ENCODE data around the gene C10orf90. TPM values are rescaled to one million over a fixed set of nuclear protein-coding genes. Genes with fewer than 3 reads are reported as not detected.
A peak's percentile ranks its signal among the peaks of the same experiment; 100 is the strongest.

Gene C10orf90
- total RNA-seq, 1 experiment from 2014 or later: not detected

DNA sequence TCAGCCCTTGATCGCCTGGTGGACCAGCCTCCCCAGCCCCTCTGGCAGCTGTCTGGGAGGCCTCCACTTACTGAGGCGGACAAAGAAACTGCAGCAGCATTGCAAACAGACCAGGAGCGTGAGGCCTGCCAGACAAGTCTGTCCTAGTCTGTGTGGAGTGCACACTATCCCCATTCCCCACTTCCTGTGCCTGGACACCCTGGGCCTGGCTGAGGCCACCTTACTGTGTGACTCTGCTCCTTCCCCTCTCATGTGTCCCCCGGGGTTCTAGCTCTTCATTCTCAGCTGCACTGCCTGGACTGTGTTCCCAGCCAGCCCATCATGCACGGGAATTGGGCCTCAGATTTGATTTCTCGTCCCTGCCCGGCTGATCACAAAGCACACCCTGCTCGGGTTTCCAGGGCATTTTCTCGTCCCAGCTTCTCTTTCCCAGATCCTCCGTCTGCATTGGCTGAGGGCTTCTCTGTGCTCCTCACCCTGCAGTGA, 16.7 kb upstream of the C10orf90 start:
- Mint-ChIP-seq H3K27me3 (ENCODE audit: low read depth) (no peaks in the 10 kb centered on the region), H3K27ac (peak overlapping the region; percentile 31 to 97 (median 95); a peak in 5 of 7 replicates), H3K4me3 (no peak overlapping the region), H3K36me3 (ENCODE audit: insufficient read depth in 1 of 3, low read depth in 3 of 3) (peaks cover 0 to 11% (median 9%) of the 10 kb centered on the region in 3 experiments; a peak in 6 of 7 replicates), H3K9me3 (peaks cover 11 to 13% of the 10 kb centered on the region in 2 experiments), H3K4me1 (peaks cover 24 to 34% of the 10 kb centered on the region in 2 experiments)
- no peaks in the 10 kb centered on the region for H3K79me2 ChIP-seq (ENCODE audit: insufficient read depth, low read length)
- H3K23ac ChIP-seq (ENCODE audit: insufficient read length, low read depth, low read length): no peak overlapping the region
- H3K4me1 ChIP-seq (ENCODE audit: insufficient read depth, low read length): 0 out of 2 replicates have a peak, but pooled peaks cover 2% of the 10 kb centered on the region
- TF ChIP-seq, protein P1, sequence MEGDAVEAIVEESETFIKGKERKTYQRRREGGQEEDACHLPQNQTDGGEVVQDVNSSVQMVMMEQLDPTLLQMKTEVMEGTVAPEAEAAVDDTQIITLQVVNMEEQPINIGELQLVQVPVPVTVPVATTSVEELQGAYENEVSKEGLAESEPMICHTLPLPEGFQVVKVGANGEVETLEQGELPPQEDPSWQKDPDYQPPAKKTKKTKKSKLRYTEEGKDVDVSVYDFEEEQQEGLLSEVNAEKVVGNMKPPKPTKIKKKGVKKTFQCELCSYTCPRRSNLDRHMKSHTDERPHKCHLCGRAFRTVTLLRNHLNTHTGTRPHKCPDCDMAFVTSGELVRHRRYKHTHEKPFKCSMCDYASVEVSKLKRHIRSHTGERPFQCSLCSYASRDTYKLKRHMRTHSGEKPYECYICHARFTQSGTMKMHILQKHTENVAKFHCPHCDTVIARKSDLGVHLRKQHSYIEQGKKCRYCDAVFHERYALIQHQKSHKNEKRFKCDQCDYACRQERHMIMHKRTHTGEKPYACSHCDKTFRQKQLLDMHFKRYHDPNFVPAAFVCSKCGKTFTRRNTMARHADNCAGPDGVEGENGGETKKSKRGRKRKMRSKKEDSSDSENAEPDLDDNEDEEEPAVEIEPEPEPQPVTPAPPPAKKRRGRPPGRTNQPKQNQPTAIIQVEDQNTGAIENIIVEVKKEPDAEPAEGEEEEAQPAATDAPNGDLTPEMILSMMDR (conservative IDR thresholded peaks at IDR 0.05): no peak
- H3K4me2 ChIP-seq (ENCODE audit: insufficient read depth, insufficient read length, low read length): no peak overlapping the region
- no peak overlapping the region for H3K27ac ChIP-seq (ENCODE audit: insufficient read length, low read depth, low read length)
- no peak overlapping the region for H3T11ph ChIP-seq (ENCODE audit: low read length)
- H4K8ac ChIP-seq (replicated peaks; ENCODE audit: insufficient read length, low read depth, low read length): no peak overlapping the region
- no peaks in the 10 kb centered on the region for H3K23me2 ChIP-seq (ENCODE audit: insufficient read length, low read depth, low read length, poor library complexity, severe bottlenecking)
- no peak overlapping the region for H2AFZ ChIP-seq (ENCODE audit: low read length)
- no peak overlapping the region for H2BK20ac ChIP-seq (ENCODE audit: low read depth, low read length, poor library complexity, severe bottlenecking)
- no peaks in the 10 kb centered on the region for H3K79me1 ChIP-seq (ENCODE audit: insufficient read depth, low read depth, low read length, poor library complexity, severe bottlenecking)
- DNase-seq: peak; percentile 44
- H3K4ac ChIP-seq (ENCODE audit: low read depth, low read length): no peak overlapping the region
- no peak overlapping the region for H2AK5ac ChIP-seq (ENCODE audit: insufficient read length, low read length)
- H2BK15ac ChIP-seq (ENCODE audit: low read depth, low read length): no peak overlapping the region
- H3K27me3 ChIP-seq (ENCODE audit: insufficient read depth, low read length): no peaks in the 10 kb centered on the region
- no peak overlapping the region for H3K56ac ChIP-seq (ENCODE audit: insufficient read length, low read depth, low read length)
- H3K18ac ChIP-seq (ENCODE audit: insufficient read length, low read depth, low read length): no peak overlapping the region
- H3K9ac ChIP-seq (ENCODE audit: extremely low read depth, insufficient read length, low read length): no peak overlapping the region
- H3K9me3 ChIP-seq (ENCODE audit: control insufficient read depth, low read depth, low read length): peaks cover 6% of the 10 kb centered on the region
- H2BK120ac ChIP-seq (ENCODE audit: low read depth, low read length, poor library complexity, severe bottlenecking): no peak overlapping the region
- H2BK5ac ChIP-seq (ENCODE audit: insufficient read length, low read length): no peak overlapping the region
- H3K14ac ChIP-seq (ENCODE audit: insufficient read depth, low read length): peak overlapping the region; percentile 1; the same call in 1 of the 2 replicates
- no peak overlapping the region for H4K91ac ChIP-seq (ENCODE audit: insufficient read length, low read depth, low read length)
- no peak overlapping the region for H4K5ac ChIP-seq (ENCODE audit: insufficient read length, low read depth, low read length)
- H4K20me1 ChIP-seq (ENCODE audit: control insufficient read depth, insufficient read depth, insufficient read length): no peaks in the 10 kb centered on the region
- no CpG with 5 or more reads among the region's 10 CpGs for WGBS (ENCODE audit: extremely low coverage, insufficient read length, low lambda C conversion rate)
- H2BK12ac ChIP-seq (ENCODE audit: insufficient read length, low read depth, low read length): no peak overlapping the region

Measured in H9 (cell line).